Measurements from ENCODE around the gene CDH4. TPM values are rescaled to one million over a fixed set of nuclear protein-coding genes. Genes with fewer than 3 reads are reported as not detected.

CDH4 gene
- total RNA-seq, 2 donors from 2014 or later: 0.29 to 0.45 TPM

DNA sequence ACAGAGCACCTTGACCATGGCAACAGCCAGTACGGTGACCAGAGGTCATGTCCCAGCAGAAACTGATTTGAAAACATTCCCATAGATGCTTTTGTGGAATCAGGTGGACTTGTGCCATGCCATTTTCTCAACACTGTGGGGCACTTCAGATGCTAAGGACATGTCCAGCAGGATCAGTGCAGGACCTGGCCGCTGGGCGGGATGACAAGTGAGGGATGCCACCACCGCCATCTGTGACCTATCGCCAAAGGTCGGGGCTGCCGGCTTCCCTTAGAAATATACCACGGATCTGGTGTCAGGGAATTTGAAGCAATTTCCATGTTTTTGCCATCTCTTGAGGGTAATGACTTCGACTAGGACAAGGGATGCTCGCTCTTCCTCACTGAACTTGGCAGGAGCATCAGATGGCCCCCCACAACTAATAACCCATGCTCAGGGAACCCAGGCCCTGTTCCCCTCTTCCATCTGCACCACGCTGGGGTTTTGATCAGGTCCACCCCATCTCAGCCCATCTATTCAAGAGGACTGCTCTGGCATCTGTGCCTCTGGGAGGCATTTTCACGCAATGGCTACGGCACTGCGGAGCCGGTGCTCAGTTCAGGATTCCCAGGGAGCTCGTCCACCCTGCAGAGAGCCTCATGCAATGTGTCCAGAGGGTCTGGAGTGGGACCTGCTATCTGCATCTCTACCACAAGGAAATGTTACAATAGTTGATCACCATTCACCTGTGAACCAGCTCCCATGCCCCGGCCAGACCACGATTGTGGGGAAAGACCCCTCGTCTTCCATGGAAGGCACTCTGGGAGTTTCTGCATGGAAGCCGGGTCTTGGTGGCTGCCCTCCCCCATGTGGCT lies 511.1 kb downstream of the CDH4 start:
- Mint-ChIP-seq H3K27ac (no peak overlapping the region), H3K9me3 (no peaks in the 10 kb centered on the region), H3K36me3 (ENCODE audit: low read depth) (no peaks in the 10 kb centered on the region), H3K27me3 (peaks cover 6% of the 10 kb centered on the region), H3K4me1 (no peaks in the 10 kb centered on the region), H3K4me3 (no peak overlapping the region)
- ATAC-seq (replicated peaks): no peak

DNA sequence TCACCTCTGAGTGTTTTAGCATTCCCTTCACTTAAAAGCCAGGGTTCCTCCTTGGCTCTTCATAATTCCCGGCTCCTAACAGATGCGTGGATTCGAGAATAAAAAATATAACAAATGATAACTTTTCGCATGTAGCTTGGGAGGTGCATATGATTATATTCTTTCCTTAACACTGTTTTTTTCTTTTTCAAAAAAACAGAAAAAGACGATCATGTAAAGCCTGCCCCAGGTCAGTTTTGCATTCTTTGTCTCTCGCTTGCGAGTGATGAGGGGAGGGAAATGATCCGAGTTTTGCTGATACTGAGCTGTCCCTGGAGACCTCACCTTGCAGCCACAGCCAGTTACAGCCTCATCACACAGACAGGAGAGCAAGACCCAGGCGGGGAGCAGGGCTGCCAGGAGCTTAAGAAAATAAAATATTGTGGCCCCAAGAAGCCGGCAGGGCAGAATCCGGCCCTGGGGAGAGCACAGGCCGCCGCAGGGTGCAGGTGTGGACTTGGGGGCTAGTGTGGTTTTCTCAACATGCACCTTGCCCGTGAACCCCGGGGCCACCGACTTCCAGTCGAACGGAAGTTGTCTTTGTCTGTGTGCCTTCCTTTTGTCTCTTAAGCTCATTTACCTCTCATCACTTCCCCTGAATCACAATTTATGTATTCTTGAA lies 511.8 kb downstream of the CDH4 start:
- H3K27ac Mint-ChIP-seq: no peak overlapping the region
- peaks cover 6% of the 10 kb centered on the region for H3K27me3 Mint-ChIP-seq
- no peaks in the 10 kb centered on the region for H3K36me3 Mint-ChIP-seq (ENCODE audit: low read depth)
- H3K4me1 Mint-ChIP-seq: no peaks in the 10 kb centered on the region
- no peak overlapping the region for H3K4me3 Mint-ChIP-seq
- ATAC-seq (replicated peaks): no peak
- no peaks in the 10 kb centered on the region for H3K9me3 Mint-ChIP-seq

DNA sequence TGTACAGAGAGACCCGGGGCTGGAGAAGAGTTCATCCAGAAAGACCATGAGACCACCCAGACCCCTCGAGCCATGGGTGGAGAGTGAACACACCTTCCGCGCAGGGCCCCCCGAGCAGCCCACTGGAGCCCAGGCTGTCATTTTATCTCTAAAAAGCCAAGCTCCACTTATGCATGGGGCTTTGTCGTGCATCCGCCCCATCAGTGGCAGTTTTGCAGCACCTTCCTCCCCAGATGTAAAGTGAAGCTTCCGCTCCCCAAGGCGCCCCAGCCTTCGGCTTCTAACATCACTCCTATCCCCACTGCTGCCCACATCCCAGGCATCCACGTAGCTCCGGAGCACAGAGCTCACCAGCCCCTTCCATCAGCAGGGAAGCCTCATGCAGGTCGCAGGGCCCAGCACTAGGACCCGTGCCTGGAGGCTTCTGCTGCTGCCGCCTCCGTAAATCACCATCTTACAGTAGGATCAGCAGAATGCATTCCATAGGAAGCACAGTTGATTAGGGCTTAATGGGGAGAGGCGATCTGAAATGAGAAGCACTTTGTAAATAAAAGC lies 512.5 kb downstream of the CDH4 start:
- no peaks in the 10 kb centered on the region for H3K36me3 Mint-ChIP-seq (ENCODE audit: low read depth)
- no peak overlapping the region for H3K4me3 Mint-ChIP-seq
- no peaks in the 10 kb centered on the region for H3K9me3 Mint-ChIP-seq
- ATAC-seq (replicated peaks): no peak
- no peaks in the 10 kb centered on the region for H3K4me1 Mint-ChIP-seq
- H3K27ac Mint-ChIP-seq: no peak overlapping the region
- peaks cover 6% of the 10 kb centered on the region for H3K27me3 Mint-ChIP-seq

DNA sequence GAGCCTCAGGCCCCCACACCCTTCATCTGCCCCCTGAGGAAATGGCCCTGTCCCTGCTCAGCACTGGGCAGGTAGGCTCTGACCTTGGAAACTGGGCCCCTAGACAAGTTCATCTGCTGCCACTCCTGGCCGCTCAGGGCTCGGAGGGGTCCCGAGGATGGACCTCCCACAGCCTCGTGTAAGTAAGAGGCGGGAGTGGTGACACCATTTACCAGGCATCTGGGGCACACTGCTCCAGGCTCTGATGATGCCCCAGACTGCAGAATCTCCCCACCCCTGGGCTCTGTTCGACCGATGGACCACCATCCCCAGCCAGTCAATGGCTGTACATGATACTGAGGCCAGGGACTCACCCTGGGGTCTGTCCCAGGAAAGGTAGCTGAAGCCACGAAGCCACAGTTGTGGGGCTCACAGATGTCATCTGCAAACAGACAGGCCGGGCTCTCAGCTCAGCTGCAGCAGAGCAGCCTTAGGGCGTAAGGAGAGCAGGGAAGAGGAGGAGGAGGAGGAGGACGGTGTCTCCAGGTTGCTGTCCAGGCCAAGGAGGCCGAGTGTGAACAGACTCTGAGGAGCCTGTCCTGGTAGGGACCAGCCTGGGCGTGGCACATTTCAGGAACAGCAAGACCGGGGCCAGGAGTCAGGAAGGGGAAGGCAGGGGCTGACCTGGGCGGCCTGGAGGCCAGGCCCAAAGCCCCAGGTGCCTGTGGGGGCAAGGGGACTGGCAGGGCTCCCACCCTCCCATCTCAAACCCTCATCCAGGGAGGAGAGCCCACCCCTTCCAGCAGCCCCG lies 513.2 kb downstream of the CDH4 start:
- no peak overlapping the region for H3K4me3 Mint-ChIP-seq
- H3K27ac Mint-ChIP-seq: no peak overlapping the region
- H3K9me3 Mint-ChIP-seq: no peaks in the 10 kb centered on the region
- ATAC-seq (replicated peaks): no peak
- H3K36me3 Mint-ChIP-seq (ENCODE audit: low read depth): no peaks in the 10 kb centered on the region
- H3K4me1 Mint-ChIP-seq: no peaks in the 10 kb centered on the region
- H3K27me3 Mint-ChIP-seq: peaks cover 6% of the 10 kb centered on the region

DNA sequence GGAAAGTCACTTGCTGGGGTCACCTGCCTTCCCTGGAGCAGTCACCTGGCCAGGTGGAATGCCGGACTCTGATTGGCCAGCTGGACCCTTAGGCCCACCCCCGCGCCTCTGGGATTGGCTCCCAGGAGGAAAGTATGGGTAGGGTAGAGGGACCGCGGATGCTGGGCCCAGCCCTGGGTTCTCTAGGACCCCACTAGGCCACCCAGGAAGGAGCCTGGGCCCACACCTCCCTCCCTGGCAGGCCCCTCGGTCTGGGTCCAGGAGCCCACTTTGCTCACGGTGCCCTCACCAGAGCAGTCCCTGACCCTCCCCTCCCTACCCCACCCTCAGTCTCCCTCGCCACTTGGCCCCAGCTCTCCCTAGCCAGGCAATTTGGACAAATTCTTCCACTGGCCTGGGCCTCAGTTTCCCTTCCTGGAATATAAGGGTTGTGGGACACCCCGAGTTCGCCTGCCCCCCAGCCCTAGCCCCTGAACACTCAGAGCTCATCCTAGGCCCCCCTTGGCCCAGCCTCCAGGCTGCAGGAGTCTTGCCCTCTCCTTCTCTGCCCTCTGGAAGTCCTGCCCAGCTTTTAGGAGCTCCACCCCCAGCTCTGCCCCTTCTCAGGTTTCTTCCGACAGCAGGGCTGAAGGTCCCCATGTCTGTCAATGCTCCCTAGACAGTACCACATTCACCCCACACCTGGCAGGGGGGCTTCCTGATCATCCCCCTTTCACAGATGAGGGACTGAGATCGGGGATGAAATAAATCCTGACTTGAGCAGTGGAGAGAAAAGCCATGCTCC lies 514.0 kb downstream of the CDH4 start:
- Mint-ChIP-seq H3K36me3 (ENCODE audit: low read depth) (no peaks in the 10 kb centered on the region), H3K27ac (no peak overlapping the region), H3K4me1 (no peaks in the 10 kb centered on the region), H3K27me3 (peaks cover 6% of the 10 kb centered on the region), H3K4me3 (no peak overlapping the region), H3K9me3 (no peaks in the 10 kb centered on the region)
- no peak for ATAC-seq (replicated peaks)

DNA sequence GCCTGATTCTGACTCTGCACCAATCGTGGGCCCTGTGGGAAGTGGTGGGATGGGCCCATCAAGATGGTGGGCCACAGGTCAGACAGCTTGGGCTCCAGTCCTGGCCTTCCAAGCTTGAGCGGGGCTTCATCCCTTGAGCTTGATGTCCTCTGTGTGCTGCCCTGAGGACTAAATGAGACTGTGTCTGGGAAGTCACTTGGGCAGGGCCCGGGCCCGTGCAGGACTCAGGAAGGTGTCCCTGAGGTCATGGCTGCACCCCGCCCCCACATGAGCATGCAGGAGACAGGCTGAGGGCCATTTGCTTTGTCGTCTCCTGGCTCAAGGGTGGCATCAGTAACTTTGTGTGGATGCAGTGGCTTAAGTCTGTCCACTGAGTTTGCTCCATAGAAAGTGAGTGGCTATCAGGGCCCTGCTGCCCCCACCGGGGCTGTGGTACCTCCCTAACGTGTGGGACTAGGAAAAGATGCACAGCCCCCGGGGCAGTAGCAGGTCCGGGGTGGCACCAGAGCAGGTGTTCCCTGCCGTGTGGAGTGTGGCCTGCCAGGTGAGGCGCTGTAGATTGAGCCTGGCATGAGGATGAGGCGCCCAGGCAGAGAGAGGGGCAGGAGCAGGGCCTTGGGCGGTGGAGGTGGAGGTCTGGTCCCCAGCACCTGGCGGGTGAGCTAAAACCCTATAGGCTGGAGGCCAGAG lies 515.0 kb downstream of the CDH4 start:
- Mint-ChIP-seq H3K27ac (no peak overlapping the region), H3K4me3 (no peak overlapping the region), H3K27me3 (peaks cover 6% of the 10 kb centered on the region), H3K4me1 (no peaks in the 10 kb centered on the region), H3K9me3 (no peaks in the 10 kb centered on the region), H3K36me3 (ENCODE audit: low read depth) (no peaks in the 10 kb centered on the region)
- no peak for ATAC-seq (replicated peaks)

DNA sequence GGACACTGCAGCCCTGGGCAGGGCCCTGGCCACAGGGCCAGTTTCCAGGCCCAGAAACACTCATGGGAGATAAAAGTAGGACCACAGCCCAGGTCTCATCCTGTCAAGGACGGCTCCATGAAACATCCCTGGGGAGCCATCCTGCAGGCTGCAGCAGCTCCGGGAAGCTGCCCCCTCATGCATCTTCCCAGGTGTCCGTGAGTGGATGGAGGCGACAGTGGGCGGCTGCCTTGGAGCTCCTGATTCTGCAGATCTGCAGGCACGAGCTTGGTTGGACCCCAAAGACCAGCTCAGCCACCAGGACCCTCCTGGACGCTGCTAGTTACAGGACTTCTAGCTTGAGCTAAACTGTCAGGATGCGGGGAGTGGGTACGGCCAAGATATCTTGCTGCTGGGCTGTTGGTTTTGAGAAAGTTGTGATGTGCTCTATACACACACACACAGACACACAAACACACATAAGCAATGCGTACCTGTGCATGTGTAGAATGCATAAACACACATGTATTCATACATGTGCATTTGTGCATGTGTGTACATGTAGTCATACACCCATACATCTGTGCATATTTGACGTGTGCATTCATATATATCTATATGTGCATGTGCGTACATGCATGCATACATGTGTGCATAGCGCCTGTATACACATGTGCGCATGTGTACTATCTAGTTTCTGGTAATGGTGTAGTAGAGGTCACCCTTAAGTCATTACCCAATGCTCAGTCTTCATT lies 515.9 kb downstream of the CDH4 start:
- Mint-ChIP-seq H3K9me3 (no peaks in the 10 kb centered on the region), H3K36me3 (ENCODE audit: low read depth) (no peaks in the 10 kb centered on the region), H3K4me3 (no peak overlapping the region), H3K27ac (no peak overlapping the region), H3K4me1 (no peaks in the 10 kb centered on the region), H3K27me3 (peaks cover 6% of the 10 kb centered on the region)
- no peak for ATAC-seq (replicated peaks)

DNA sequence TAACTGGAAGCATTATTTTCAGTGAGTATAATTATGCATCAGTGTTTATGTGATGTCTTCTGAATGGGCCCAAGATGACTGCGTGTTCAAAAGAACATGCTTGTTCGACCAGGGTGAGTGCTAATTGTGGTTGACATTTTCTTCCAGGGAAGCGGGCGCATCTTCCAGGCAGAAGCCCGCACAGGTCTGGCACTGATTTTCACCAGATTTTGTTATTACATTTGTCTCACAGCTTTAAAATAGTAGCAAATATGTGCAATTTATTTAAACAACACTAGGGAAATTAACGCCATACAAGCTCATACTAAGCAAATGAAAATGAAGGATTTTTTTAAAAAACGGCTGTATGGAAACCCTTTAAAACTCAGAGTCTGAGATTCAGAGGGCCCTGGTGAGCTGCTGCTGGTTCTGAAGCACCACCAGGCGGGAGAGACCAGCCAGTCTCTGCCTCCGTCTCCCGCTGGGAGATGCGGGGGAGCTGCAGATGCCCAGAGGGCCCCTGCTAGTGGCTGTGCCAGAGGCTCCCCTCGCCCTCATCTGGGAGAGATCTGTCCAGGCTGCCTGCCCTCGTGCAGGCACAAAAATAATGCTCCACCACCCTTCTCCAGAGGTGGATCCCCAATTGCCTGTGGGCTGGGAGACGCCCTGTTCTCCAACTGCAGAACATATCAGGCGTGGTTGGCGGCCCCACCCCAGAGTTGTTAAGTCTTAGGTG lies 516.7 kb downstream of the CDH4 start:
- no peak overlapping the region for H3K27ac Mint-ChIP-seq
- peaks cover 3% of the 10 kb centered on the region for H3K27me3 Mint-ChIP-seq
- no peak for ATAC-seq (replicated peaks)
- no peaks in the 10 kb centered on the region for H3K36me3 Mint-ChIP-seq (ENCODE audit: low read depth)
- no peaks in the 10 kb centered on the region for H3K9me3 Mint-ChIP-seq
- no peaks in the 10 kb centered on the region for H3K4me1 Mint-ChIP-seq
- no peak overlapping the region for H3K4me3 Mint-ChIP-seq

DNA sequence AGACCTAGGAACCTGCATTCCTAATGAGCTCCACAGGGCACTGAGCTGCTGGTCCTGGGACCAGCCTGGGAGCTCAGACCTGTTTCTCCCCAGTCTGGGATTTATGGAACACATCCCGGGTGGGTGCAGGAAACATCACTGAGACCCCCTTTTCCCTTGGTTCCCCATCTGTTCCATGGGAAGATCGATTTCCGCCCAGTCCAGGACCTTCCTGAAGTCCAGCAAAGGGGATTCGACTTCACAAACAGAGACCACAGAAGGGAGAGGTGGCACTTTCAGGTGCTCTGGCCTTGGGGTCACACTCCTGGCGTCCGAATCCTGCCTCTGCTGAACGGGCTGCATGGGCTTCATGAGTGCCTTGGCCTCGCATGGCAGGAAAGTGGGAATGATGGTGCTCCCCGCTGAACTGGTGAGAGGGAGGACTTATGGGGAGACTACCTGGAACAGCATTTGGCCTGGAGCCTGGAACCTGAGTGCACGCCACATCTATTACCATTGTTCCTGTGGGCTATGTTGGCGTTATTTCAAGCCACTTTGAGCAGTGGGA lies 517.3 kb downstream of the CDH4 start:
- ATAC-seq (replicated peaks): no peak
- H3K27me3 Mint-ChIP-seq: peaks cover 3% of the 10 kb centered on the region
- no peaks in the 10 kb centered on the region for H3K9me3 Mint-ChIP-seq
- no peaks in the 10 kb centered on the region for H3K4me1 Mint-ChIP-seq
- H3K27ac Mint-ChIP-seq: no peak overlapping the region
- no peak overlapping the region for H3K4me3 Mint-ChIP-seq
- H3K36me3 Mint-ChIP-seq (ENCODE audit: low read depth): no peaks in the 10 kb centered on the region

DNA sequence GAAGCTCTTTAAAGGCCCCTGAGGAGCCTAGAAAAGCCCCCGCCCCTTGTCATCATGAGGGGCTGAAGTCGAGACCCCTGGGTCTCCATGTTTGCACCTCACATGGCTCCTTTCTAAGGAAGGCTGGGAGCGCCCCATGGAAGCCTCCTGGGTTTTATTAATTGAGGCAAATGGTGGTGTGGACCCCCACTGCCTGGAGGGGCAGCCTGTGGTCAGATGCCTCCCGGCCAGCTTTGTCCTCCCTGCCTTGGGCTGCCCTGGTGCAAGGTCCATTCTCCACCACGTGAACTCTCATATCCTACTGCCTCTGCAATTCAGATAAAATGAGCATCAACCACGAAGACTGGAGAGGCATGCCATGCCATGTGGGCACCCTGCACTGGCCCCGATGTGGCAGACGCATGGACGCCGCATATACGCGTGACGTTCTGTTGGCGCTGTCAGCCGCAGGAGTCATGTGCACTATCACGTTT lies 518.1 kb downstream of the CDH4 start:
- ATAC-seq (replicated peaks): no peak
- no peaks in the 10 kb centered on the region for H3K9me3 Mint-ChIP-seq
- no peak overlapping the region for H3K27ac Mint-ChIP-seq
- no peaks in the 10 kb centered on the region for H3K4me1 Mint-ChIP-seq
- peaks cover 3% of the 10 kb centered on the region for H3K27me3 Mint-ChIP-seq
- H3K4me3 Mint-ChIP-seq: no peak overlapping the region
- no peaks in the 10 kb centered on the region for H3K36me3 Mint-ChIP-seq (ENCODE audit: low read depth)

DNA sequence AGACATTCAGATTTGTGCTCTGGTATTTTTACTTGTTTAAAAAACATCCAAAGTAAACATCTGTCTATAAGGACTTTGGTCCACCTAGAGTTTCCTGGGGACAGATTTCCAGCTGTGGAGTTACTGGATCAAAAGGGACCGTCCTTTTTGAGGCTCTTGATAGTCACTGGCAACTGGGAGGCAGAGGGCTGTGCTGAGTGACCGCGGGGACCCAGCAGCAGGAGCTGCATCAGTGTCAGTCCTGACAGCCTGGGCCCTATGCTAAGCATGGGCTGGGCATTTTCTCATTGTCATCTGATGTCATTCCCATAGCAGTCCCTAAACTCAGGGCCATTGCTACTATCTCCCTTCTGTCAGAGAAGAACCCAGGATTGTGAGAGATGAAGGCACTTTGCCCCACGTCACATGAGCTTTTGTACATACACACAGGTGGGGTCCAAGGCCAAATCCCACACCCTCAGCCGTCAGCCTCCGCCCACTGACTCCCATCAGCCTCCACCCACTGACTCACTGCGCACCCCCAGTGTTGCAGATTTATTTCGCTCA lies 519.8 kb downstream of the CDH4 start:
- H3K9me3 Mint-ChIP-seq: no peaks in the 10 kb centered on the region
- no peak overlapping the region for H3K4me3 Mint-ChIP-seq
- H3K27ac Mint-ChIP-seq: no peak overlapping the region
- no peaks in the 10 kb centered on the region for H3K27me3 Mint-ChIP-seq
- ATAC-seq (replicated peaks): no peak
- H3K4me1 Mint-ChIP-seq: no peaks in the 10 kb centered on the region
- H3K36me3 Mint-ChIP-seq (ENCODE audit: low read depth): no peaks in the 10 kb centered on the region
